GM10266 (cell line): ENCODE data around the gene FAM241A.

Source experiments
- DNase-seq: peaks from one replicate; pipeline ENCODE4 v3.0.0; 2012; ENCODE audit errors: extremely low spot score
- CTCF ChIP-seq: IDR thresholded peaks from 2 replicates; pipeline ENCODE4 v1.5.1; 2012; ENCODE audit warnings: mild to moderate bottlenecking, low read depth; ENCODE audit not compliant: control insufficient read depth, insufficient read depth; ENCODE audit errors: missing control alignments

The FAM241A gene

GRCh38 chr4:112145326-112145789 lies at the start of gene FAM241A:
Gene FAM241A (plus strand): TSS chr4:112145454. CDS start chr4:112145581, 127 bp downstream.
- DNase-seq: peak; percentile 96
- TF ChIP-seq CTCF: no peak

GRCh38 chr4:112098841-112099530 lies 46.3 kb upstream of the FAM241A start:
- DNase-seq: no peak
- no peak for TF ChIP-seq CTCF

GRCh38 chr4:112099701-112100297 lies 45.5 kb upstream of the FAM241A start:
- TF ChIP-seq CTCF: peak; percentile 65
- peak; percentile 39 for DNase-seq

- no peak for DNase-seq
- TF ChIP-seq CTCF: no peak
Observed at GRCh38 chr4:112102875-112103370, 42.3 kb upstream of the FAM241A start.

GRCh38 chr4:112105201-112105969 lies 39.9 kb upstream of the FAM241A start:
- no peak for DNase-seq
- no peak for TF ChIP-seq CTCF

GRCh38 chr4:112109360-112110058 lies 35.7 kb upstream of the FAM241A start:
- no peak for TF ChIP-seq CTCF
- DNase-seq: peak; percentile 29
